T-helper 2 cell treated with Interferon-gamma antibody and Interleukin-4, amounts not matched to agents 100 ng/mL and 5 ng/mL, for 36 hours (primary cell): Measurements from ENCODE around the gene RDH12. TPM values are rescaled to one million over a fixed set of nuclear protein-coding genes. Genes with fewer than 3 reads are reported as not detected.

Experiments
- intact Hi-C: fragments of 100-400 bp; cut with micrococcal nuclease; formaldehyde crosslinking; loops from one replicate; pipeline ENCODE4 v1.15.1; 2023
- total RNA-seq: library from RNA; stranded (reverse); gene quantifications from 2 replicates; pipeline ENCODE4 v1.2.3, GENCODE V29; 2022

Gene RDH12
- total RNA-seq, 1 donor from 2014 or later, result not detected

- intact Hi-C loops, result no loop called here
Observed at GRCh38 chr14:67744046-67744445, 42.4 kb downstream of the RDH12 start.

- intact Hi-C loops, result no loop called here
Observed at GRCh38 chr14:67746927-67747326, 45.2 kb downstream of the RDH12 start.

DNA sequence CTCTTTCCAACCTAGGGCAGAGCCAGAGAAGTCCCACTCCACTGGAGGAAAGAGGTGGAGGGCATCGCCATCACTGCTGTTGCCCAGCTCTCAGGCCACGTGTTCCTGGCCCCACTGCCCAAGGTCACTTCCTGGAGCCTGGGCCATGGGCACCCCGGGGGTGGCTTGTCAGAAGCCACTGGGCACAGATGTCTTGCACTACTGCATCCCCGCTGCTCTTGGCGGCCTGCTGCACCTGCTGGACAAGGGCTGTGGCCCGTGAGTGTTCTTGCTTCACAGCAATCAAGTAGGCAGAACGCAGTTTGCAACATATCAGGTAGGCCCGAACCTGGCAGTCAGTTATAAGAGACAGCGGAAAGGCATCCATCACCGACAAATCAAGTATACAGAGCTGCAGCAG lies 46.6 kb downstream of the RDH12 start:
- intact Hi-C loops, result no loop called here

GRCh38 chr14:67749341-67750084 lies 47.8 kb downstream of the RDH12 start:
- intact Hi-C loops, result no loop called here

GRCh38 chr14:67756496-67756895 lies 54.8 kb downstream of the RDH12 start:
- intact Hi-C loops, result no loop called here

DNA sequence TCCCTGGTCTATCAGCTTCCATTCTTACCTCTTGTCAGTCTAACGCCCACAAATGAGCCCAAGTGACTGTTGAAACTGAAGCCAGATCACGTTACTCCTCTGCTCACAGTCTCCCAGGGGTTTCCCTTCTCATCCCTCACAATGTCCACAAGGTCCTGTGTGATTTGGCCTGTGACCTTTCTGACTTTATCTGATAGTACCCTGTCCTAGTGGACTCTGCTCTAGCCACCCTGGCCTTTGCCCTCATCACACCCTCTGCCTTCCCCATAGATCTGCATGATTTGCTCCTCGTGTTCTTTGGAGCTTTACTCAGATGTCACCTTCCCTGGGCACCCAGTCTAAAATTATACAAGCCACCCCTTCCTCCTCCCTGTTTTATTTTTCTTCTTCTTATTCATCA lies 55.5 kb downstream of the RDH12 start:
- intact Hi-C loops, result no loop called here

DNA sequence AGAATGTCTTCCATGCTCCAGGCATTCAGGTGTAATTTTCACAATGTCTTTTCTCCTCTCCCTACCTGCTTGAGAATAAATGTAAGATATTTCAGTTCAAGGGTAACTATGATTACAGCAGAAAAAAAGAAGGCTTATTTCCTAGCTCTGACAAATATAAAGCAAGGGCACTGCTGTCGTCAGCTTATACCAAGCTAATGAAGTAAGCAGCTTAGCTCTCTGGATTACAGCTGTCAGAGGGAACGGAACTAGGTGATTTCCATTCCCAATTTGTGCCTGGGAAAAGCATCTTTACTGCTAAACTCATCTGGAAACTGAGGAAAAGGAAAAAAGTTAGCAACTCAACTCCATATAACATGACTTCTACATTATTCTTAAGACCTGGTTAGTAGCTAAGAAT lies 58.2 kb downstream of the RDH12 start:
- intact Hi-C loops, result no loop called here

DNA sequence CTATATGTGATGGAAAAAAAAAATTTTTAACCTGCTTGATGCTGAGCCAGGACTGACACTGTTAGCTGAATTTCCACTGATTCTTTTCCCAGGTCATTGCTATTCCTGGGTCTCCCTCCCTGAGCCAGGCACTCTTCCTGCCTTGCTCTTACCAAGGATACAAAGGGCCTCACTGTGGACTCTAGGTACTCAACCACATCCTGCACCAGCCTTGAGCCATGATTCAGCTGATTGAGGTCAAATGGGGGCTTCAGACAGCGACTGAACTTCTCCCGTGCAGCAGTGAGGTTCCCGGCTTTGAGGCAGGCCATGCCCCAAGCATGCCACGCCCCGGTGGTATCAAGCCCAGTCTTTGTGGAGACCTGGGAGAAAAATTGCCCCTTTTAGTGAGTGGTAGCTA lies 60.4 kb downstream of the RDH12 start:
- intact Hi-C loops, result no loop called here

DNA sequence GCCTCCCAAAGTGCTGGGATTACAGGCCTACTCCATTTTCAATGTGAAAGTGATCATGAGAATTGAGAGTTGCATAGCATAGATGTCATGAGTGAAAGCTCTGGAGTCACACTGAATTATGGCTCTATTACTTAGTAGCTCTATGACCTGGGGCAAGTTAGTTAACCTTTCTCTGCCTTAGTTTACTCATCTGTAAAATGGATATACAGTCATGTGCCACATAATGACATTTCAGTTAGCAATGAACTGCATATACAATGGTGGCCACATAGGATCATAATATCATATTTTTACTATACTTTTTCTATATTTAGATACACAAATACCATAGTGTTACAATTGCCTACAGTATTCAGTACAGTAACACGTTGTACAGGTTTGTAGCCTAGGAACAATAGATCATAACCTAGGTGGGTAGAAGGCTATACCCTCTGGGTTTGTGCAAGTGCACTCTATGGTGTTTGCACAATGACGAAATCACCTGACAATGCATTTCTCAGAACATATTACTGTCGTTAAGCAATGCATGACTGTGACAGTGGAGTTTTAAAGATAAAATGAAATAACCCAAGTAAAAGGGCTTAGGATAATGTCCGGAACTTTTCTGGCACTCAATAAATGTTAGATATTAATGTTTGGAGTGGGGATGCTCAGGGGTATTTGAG lies 61.6 kb downstream of the RDH12 start:
- intact Hi-C loops, result no loop called here

- intact Hi-C loops, result no loop called here
Observed at GRCh38 chr14:67764496-67764895, 62.8 kb downstream of the RDH12 start.

GRCh38 chr14:67765192-67765834 lies 63.6 kb downstream of the RDH12 start:
- intact Hi-C loops, result no loop called here

- intact Hi-C loops, result no loop called here
Observed at GRCh38 chr14:67766035-67766680, 64.5 kb downstream of the RDH12 start.

DNA sequence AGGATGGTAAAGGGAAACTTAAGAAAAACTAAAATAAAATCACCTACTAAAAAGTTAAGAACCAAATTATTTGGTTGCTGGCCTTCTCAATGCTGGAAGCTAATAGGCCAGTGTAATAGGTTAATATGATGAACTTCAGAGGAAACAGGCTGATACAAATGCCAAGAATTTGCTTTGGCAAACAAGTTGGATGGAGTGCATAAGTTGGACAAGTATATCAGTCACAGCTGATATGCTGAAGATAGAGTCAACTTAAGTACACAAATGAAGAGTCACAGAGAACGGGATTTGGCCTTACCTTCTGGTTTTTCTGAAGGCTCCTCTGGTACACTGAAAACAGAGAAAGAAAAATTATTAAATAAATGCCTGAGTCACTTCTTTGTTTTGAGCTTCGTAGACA lies 66.5 kb downstream of the RDH12 start:
- intact Hi-C loops, result no loop called here

DNA sequence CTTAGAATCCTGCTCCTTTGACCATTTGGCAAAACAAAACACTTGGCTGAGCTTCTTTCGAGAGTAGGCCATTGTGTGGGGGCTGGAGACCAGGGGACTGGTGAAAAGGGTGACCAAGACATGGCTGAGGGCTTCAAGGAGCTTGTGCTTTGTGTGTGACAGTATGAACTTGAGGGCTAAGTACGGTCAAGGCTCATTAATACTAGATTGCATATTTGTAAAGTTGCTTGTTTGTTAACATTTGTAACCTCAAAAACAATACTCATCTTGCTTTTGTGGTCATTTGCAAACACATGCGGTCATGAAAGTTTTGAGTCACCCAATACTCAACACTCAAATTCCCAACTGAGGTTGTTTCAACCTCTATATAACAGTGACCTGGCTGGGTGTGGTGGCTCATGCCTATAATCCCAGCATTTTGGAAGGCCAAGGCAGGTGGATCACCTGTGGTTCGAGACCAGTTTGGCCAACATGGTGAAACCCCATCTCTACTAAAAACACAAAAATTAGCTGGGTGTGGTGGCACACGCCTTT lies 72.2 kb downstream of the RDH12 start:
- intact Hi-C loops, result no loop called here

DNA sequence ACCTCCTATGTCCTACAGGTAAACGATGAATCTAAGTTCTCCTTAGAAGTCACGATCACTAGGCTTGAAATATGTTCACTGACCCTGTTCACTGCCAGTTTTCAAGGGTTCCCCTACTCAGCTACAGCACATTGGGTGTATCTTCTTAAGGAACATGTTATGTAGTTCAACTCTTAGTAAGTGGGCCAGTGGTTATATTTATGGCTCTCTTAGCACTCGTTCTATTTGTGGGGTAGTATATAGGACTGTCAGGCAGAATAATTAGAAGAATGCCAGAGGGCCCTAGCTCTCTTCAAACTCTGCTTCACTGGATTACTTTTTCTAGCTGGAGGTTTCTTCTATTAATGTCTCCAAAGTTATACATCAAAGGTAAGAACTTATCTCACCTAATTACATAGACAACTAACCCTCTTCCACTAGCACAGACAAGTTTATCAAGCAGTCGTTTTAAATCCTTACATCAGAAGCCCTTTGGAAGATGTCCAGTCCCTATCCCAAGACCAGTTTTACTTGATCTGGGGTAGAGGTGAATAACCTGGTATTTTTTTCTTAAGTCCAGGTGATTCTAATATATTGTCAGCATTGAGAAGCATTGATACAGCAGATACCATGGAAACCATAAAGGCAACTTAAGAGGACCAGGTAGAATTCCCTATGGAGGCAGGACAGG lies 75.1 kb downstream of the RDH12 start:
- intact Hi-C loops, result no loop called here

DNA sequence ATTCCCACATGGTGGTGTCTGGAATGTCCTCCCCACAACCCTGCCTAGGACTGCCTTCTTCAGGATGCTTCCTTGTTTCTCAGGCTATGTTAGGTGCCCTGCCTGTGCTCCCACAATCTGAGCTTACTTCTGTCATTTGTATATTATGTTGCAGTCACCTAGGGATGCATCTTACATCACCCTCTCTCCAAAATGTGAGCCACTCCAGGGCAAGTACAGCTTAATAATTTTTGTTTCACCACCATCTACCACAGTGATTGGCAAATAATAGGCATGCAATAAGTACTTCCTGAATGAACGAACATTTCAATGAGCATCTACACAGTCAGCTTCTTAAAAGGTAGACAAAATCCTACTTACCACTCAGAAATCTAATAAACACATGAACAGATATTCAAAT lies 77.1 kb downstream of the RDH12 start:
- intact Hi-C loops, result no loop called here

DNA sequence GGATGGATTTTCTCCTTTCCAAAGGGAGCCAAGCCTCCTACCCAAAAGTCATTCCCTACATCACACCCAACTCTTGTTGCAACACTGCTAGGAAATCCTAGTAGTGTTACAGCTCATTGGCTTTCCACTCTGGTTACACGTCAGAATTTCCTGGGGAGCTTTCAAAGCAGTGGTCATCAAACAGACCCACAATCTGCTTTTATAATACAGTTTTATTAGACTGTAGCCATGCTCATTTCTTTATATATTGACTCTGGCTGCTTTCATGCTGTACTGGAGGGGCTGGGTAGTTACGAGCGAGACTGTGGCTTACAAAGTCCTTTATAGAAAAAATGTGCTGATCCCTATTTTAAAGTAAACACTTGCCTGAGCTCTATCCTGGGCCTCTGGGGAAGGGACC lies 80.4 kb downstream of the RDH12 start:
- intact Hi-C loops, result no loop called here
